Esophagus muscularis mucosa (tissue), 4 donors: Measurements from ENCODE around the gene SFN.

Experiments used
- CTCF ChIP-seq, 3 experiments: fragments of 200-600 bp in 2 of 3; fragments of 450-650 bp in 1 of 3; sonication (generic) in 2 of 3; IDR thresholded peaks; one replicate each; pipeline ENCODE4 v1.5.1; 2017 to 2019; ENCODE audit warnings: antibody characterized with exemption in 3 of 3, mild to moderate bottlenecking in 2 of 3, moderate library complexity in 1 of 3
- EP300 ChIP-seq: sonication (generic); formaldehyde crosslinking; IDR thresholded peaks from one replicate; pipeline ENCODE4 v1.6.1; 2017; ENCODE audit warnings: antibody characterized with exemption
- POLR2A ChIP-seq: fragments of 450-650 bp; IDR thresholded peaks from one replicate; pipeline ENCODE4 v1.6.1; 2017; ENCODE audit warnings: antibody characterized with exemption, moderate library complexity, mild to moderate bottlenecking, low read depth

DNA sequence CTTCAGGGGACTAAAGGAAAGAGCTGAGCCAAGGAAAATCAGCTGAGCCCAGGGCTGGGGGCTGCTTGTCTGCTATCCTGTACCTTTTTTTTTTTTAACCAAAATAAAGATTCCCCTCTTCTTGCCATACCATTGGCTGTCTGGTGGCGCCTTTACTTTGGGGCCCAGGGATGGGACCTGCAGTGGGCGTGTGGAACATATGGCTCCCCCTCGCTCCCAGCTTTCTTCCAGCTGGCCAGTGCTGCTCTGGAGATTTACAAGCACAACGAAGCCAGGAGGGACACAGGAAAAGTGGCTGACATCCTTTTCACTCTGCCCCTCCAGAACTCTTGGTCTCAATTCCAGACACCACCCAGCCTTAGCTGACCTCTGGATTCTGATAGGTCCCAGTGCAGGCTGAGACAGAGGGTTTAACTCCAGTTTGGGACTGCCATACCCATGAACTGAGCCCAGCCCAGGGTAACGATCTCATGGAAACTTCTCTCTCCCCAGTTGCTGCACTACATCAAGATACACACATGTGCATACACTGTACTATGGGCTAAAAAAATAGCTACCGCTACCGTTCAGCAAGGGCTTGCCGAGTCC is 5.4 kb upstream of the SFN start:
- TF ChIP-seq CTCF (IDR thresholded peaks at IDR 0.05): no peak
- no peak for TF ChIP-seq EP300
- no peak for TF ChIP-seq POLR2A
